NCI-H187 (cell line): Measurements from ENCODE around the gene ISOC2.
A peak's percentile ranks its signal among the peaks of the same experiment; 100 is the strongest.

ENCODE experiments used
- DNase-seq, 2 experiments: peaks; one replicate each; lab custom pipeline; 2025; lab: John Stamatoyannopoulos, UW

The ISOC2 gene

DNA sequence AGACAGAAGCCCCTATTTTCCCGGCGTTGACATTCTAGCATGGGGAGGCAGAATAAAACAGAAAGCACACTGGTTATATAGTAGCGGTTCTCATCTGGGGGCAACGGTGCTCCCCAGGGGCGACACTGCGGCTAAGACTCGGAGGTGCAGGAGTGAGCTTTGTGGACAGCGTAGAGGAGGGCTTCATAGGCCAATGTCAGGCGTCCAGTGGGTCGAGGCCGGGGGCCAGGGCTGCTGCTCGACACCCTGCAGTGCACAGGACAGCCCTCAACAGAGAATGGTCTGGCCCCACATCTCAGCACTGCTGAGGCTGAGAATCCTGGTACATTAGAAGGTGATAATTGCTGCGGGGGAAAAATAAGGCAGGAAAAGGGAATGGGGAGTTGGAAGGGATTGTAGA is 16.5 kb upstream of the ISOC2 start:
- DNase-seq, result no peak

DNA sequence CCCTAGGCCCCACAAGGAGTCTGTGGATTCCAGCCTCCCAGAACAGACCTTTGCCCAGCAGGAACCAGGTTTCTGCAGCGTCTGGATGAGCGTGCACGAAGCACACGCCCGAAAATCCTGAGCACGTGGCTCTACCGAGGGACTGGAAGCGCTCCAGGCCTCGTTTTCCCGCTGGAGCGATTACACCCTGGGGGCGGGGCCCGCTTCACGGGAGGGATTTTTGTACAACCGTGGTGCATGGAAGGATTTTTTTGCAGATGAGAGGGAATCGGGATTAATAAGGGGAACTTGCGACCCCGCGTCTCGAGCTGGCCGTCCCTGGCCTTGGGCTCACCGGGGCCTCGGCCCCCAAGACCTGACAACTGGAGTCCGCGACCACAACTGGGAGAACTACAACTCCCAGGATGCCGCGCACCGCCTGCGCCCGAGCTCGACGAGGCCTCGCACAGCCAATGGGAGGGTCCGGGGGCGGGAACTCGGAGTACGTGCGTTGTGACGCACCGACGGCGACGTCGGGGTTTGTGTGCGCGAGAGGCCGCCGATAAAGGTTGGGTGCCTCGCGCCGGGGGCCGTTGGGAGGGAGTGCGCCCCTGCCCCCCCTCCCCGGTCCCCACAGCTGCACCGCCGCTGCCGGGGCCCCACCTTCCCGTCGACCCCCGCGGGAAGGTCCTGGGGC is 14.8 kb upstream of the ISOC2 start, which contains the start of gene ZNF628:
TSS of gene ZNF628 (plus strand) at position 518 of the 676 bp plus-strand sequence. CDS start 3,294 bp downstream, outside the sequence.
- peak; percentile 91 to 97 for DNase-seq

GRCh38 chr19:55474269-55475265 is 13.1 kb upstream of the ISOC2 start:
- no peak for DNase-seq

DNA sequence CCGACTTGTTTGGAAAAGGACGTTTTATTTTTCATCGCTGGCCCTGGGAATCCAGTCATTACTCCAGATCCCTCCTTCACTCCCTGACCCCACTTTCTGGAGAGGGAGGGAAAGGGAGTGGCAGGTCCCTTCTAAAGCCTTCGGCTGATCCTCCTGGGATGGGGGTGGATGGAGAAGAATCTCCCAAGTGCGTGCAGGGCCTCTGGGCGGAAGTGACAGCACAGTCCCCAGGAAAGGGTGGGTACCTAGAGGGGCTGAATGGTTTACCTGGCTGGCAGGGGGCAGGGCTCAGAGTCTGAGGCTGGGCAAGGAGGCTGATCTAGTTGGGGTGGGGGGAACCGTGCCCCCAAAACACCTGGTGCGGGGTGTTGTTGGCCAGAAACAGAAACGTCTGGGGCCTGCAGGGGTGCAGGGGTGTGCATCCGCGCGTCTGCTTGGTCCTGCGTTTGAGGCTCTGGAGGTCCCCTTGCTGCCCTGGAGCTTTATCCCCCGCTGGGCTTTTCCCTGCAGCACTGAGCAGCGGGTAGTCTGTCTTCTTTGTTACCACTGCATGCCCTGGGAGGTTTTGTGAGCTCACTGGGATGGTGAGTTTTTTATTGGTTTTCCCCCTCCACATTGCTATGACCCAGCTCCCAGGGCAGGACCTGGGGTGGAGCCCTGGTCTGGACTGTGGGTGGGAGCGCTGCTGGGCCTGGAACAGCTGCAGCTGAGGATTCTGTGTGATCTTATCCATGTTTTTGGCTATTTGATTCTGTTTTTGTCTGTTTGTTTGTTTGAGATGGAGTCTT is 12.0 kb upstream of the ISOC2 start:
- no peak for DNase-seq

DNA sequence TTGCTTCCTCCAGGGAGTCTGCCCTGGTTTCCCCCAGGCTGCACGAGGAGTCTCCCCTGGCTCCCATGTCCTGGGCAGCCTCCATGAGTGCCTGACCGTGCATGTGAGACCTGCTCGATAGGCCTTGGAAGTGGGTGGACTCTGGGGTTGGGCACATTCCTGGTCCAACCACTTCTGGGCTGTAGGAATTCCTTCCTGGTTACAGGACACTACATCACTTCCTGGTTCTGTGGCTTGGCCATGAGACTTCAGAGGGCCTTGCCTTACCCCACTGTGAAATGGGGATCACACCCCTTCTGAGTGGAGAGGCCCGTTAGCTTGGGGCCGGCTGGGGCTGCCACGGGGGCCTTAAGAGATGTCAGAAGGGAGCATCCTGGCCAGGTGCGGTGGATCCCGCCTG is 11.0 kb upstream of the ISOC2 start:
- no peak for DNase-seq

- no peak for DNase-seq
Observed at GRCh38 chr19:55471266-55471665, 9.8 kb upstream of the ISOC2 start.

GRCh38 chr19:55468054-55468393 is 6.6 kb upstream of the ISOC2 start:
- DNase-seq, result no peak

DNA sequence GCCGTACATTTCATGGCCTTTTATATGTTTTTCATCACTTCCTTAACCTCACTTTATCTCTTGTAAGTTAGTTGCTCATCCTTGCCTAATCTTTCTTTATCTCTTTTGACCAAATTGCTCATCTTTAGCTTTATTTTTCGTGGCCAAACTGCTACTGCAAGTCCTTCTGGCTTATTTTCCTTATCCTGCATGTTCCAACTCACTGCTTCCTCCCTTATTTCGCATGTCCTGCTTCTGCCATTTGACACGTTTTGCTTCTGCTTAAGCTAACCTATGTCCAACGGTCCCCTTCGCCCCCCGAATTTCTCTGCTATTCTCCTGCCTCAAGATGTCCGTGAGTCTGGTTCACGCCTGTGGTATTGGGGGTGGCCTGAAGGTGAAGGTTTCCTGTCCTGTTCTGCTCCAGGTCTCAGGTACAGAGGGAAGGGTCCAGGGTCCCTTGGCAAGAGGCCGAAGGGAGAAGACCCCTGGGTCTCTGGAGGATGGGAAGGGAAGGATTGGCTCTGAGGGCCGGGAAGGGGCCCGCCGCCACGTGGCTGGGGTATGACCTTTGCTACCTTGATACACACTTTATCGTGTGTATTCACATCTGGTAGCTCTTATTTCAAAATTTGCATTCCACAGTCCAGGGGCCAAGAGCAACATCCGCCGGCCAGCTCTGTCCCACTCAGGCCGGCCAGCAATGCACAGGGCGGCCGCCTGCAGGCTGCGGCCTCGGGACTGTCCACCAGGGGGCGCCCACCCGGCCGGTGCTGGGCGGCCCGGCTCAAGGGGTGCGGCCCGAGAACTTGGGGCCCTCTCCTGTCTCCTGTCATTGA is 6.0 kb upstream of the ISOC2 start:
- no peak for DNase-seq

- no peak for DNase-seq
Observed at GRCh38 chr19:55466241-55466614, 4.8 kb upstream of the ISOC2 start.

DNA sequence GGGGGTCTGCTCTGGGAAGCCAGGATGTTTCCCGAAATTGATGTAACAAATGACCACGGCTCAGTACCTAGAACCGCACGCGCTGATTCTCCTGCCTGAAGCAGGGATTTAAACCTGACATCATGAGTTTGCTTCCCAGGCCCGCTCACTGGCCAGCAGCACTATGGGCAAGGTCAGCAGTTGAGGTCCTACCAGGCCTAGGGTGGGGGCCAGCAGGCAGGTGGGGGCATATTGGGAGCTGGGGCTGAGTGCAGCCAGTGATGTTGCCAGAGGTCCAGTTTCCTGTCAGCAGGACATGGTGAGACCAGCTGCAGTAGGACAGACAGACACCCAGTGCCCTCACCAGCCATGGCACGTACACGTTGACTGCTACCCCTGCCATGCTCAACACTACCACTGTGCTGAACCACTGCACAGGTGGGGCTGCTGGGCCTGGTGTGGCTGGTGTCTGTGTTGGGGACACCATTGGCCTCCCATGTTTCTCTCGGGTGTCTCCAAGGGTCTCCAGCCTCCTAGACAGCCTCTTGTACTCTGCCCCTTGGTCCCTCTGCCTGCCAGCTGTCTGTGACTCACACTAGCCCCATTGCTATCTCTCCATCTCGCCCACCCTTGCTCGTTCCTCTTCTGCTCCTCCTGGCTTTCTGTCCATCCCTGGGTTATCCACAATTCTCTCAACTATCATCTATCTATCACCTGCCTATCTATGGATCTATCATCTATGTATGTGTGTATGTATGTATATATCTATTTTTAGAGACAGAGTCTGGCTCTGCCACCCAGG is 4.2 kb upstream of the ISOC2 start:
- DNase-seq, result no peak

DNA sequence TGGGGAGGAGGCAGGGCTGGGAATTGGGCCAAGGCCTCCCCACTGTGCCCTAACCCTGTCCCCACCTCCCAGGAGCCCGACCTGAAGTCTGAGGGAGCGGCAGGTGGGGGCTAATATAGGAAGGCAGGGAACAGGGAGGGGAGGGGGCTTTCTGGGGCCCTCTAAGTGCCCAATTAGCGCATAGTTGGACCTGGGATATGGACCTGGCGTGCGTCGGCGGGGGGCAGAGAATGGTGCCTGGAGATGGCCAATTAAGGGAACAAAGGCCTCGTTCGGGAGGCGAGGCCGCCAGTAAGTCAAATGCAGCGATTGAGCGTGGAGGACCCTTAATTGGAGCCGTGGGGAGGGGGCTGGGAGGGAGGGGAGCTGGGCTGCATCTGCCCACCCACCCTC is 3.2 kb upstream of the ISOC2 start, which contains the start of gene C19orf85:
TSS of gene C19orf85 (minus strand) at position 90 of the 393 bp plus-strand sequence. CDS start 197 bp downstream, outside the sequence.
- no peak for DNase-seq

- no peak for DNase-seq
Observed at GRCh38 chr19:55464039-55464661, 2.7 kb upstream of the ISOC2 start.

DNA sequence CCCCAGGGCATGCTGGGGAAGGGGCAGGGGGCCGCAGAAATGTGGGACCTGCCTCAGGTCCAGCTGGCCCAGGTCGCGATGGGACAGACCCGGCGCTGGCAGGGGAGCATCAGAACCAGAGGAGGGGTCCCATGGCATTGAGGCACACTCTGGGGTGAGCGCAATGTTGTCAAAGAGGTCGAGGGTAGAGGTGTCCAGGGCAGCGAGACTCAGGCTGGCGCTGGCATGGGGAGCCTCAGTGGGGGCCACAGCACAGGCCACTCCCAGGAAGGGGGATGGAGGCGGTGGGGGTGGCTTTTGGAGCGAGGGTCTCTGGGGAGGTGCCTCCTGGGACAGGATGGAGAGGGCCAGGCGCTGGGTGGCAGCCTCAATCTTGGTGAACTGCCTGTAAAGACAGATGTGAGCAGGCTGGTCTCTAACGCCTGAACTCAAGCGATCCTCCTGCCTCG is 2.2 kb upstream of the ISOC2 start:
- no peak for DNase-seq

DNA sequence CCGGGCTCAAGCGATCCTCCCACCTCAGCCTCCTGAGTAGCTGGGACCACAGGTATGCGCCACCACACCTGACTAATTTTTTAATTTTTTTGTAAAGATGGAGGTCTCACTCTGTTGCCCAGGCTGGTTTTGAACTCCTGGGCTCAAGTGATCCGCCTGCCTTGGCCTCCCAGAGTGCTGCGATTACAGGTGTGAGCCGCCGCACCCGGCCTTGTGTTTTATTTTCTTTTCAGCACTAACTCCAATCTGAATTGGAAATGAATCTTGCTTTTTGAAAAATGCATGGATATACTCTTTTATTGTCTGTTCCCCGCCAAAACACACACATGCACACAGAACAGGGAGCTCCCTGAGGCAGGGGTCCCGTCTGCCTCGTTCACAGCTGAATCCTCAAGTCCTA is 1.3 kb upstream of the ISOC2 start:
- no peak for DNase-seq

GRCh38 chr19:55461974-55462626 is 658 bp upstream of the ISOC2 start:
- DNase-seq, result no peak

DNA sequence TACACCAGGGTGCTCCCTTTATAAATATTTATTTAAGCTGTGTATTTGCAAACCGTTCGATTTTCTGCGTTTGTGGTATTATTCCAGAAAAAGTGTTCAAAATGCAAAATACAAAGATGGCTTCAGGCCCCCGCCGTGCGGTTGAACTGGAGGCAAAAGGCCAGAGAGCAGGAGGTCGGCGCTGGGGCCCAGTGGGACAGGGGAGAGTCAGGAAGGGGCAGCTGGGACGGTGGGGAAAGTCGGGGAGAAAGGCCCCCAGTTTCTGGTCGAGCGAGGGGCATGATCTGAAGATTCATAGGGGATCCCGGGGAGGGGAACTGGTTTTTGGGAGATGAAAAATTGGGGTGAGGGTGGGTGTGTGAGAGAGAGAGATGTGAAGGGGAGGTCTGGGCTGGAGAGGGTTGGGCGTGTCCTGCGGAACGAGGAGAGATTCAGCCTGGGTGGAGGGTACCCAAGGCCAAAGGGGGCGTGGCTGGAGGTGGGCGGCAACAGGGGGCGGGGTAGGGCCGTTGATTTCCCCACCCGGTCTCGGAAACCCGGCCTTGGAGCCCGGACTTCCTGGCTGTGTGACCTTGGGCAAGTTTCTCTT is 678 bp downstream of the ISOC2 start:
- DNase-seq, result peak; percentile 21 to 87

DNA sequence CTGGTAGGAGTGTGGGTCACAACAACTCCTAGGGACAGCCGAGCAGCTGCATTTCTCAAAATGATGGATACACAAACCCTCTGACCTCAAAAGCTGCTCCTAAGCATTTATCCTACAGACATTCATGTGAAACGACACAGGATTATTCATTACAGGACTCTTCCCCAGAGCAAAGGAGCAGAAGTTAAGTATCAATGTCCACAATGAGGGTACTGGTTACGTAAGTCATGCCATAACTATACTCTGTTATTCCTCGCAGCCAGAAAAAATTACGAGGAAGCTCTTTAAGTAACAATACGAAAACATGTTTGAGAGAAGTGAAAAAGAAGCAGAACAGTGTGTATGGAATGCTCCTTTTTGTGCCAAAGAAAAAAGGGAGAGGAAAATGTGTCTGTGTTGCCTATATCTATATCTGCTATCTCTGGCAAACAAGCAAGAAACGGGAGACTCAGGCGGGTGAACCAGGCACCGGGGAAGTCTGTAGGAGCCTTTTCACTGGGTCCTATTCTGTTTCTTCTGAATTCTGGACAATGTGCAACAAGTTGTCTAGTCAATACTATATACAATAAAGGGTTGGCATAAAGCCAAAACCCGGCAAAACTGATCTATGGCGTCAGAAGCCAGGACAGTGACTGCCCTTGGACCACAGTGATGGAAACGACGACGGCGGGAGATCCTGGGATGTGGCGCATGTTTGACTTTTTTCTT is 1.3 kb downstream of the ISOC2 start:
- DNase-seq, result no peak

- peak; percentile 51 to 74 for DNase-seq
Observed at GRCh38 chr19:55459551-55459949, 1.9 kb downstream of the ISOC2 start.
